WTC11 (cell line): Measurements from ENCODE around the gene KCNJ15. TPM values are rescaled to one million over a fixed set of nuclear protein-coding genes. Genes with fewer than 3 reads are reported as not detected.

Experiments used
- ATAC-seq: fragments of 200-7000 bp; cut with Tn5 transposase; 2 replicates; pipeline ENCODE4 v1.10.0; 2021; ENCODE audit warnings: mild to moderate bottlenecking, moderate library complexity
- CTCF ChIA-PET: fragments of 300-600 bp; sonication (Branson Sonifier 250); formaldehyde crosslinking; loops from one replicate; lab custom pipeline; 2021; ENCODE audit warnings: antibody characterized with exemption; lab: Charles Lee
- POLR2A ChIA-PET: fragments of 350-600 bp; sonication (Branson Sonifier 250); formaldehyde crosslinking; loops from one replicate; lab custom pipeline; 2021; ENCODE audit warnings: antibody characterized with exemption; lab: Charles Lee
- DNase-seq: peaks from one replicate; pipeline ENCODE4 v3.0.0; 2021; ENCODE audit warnings: low spot score
- H3K27ac Mint-ChIP-seq: 2 replicates; pipeline ENCODE4 v1.8.0; 2021; ENCODE audit warnings: mixed read lengths
- H3K27me3 Mint-ChIP-seq: 2 replicates; pipeline ENCODE4 v1.8.0; 2021; ENCODE audit warnings: low read depth, mild to moderate bottlenecking, moderate library complexity, mixed read lengths
- H3K36me3 Mint-ChIP-seq: 2 replicates; pipeline ENCODE4 v1.8.0; 2021; ENCODE audit warnings: mixed read lengths
- H3K4me1 Mint-ChIP-seq: 2 replicates; pipeline ENCODE4 v1.8.0; 2022; ENCODE audit warnings: mixed read lengths
- H3K4me3 Mint-ChIP-seq: 2 replicates; pipeline ENCODE4 v1.8.0; 2021; ENCODE audit warnings: mild to moderate bottlenecking, moderate library complexity, mixed read lengths
- H3K9me3 Mint-ChIP-seq: 2 replicates; pipeline ENCODE4 v1.8.0; 2021; ENCODE audit warnings: mixed read lengths
- FOXP1 ChIP-seq: sonication (generic); formaldehyde crosslinking; IDR thresholded peaks from 2 replicates; pipeline ENCODE4 v1.8.0; 2022; ENCODE audit warnings: missing genetic modification reagents, mild to moderate bottlenecking, moderate library complexity, borderline replicate concordance
- MXD4 ChIP-seq: fragments of 250-450 bp; sonication (Bioruptor Pico); IDR thresholded peaks from 2 replicates; pipeline ENCODE4 v1.8.0; 2021; ENCODE audit warnings: mild to moderate bottlenecking, moderate library complexity, borderline replicate concordance
- MYBL2 ChIP-seq: sonication (generic); formaldehyde crosslinking; IDR thresholded peaks from 2 replicates; pipeline ENCODE4 v1.8.1; 2023; ENCODE audit warnings: mild to moderate bottlenecking, moderate library complexity, missing genetic modification reagents
- NR1H2 ChIP-seq: sonication (generic); formaldehyde crosslinking; IDR thresholded peaks from 2 replicates; pipeline ENCODE4 v1.9.0; 2021; ENCODE audit warnings: mild to moderate bottlenecking, moderate library complexity, missing genetic modification reagents
- OVOL2 ChIP-seq: fragments of 250-450 bp; sonication (Bioruptor Pico); IDR thresholded peaks from 2 replicates; pipeline ENCODE4 v1.9.0; 2021; ENCODE audit warnings: mild to moderate bottlenecking, borderline replicate concordance
- RELA ChIP-seq: sonication (generic); formaldehyde crosslinking; IDR thresholded peaks from 2 replicates; pipeline ENCODE4 v1.8.1; 2022; ENCODE audit warnings: missing genetic modification reagents, mild to moderate bottlenecking, borderline replicate concordance
- RORB ChIP-seq: fragments of 250-450 bp; sonication (Bioruptor Pico); IDR thresholded peaks from 2 replicates; pipeline ENCODE4 v1.9.0; 2021; ENCODE audit warnings: mild to moderate bottlenecking
- SMAD3 ChIP-seq: sonication (generic); formaldehyde crosslinking; IDR thresholded peaks from 2 replicates; pipeline ENCODE4 v1.8.0; 2022; ENCODE audit warnings: missing genetic modification reagents, mild to moderate bottlenecking, borderline replicate concordance
- SP1 ChIP-seq: sonication (generic); formaldehyde crosslinking; conservative IDR thresholded peaks from 2 replicates; pipeline ENCODE4 v1.8.1; 2022; ENCODE audit warnings: missing genetic modification reagents
- TEAD4 ChIP-seq: sonication (generic); formaldehyde crosslinking; IDR thresholded peaks from 2 replicates; pipeline ENCODE4 v1.8.0; 2022; ENCODE audit warnings: mild to moderate bottlenecking, missing genetic modification reagents
- TP53 ChIP-seq: sonication (generic); formaldehyde crosslinking; IDR thresholded peaks from 2 replicates; pipeline ENCODE4 v1.8.1; 2023; ENCODE audit warnings: mild to moderate bottlenecking, missing genetic modification reagents
- ZNF121 ChIP-seq: sonication (generic); formaldehyde crosslinking; IDR thresholded peaks from 2 replicates; pipeline ENCODE4 v1.8.0; 2023; ENCODE audit warnings: missing genetic modification reagents
- ZNF138 ChIP-seq: sonication (generic); formaldehyde crosslinking; conservative IDR thresholded peaks from 2 replicates; pipeline ENCODE4 v1.8.1; 2022; ENCODE audit warnings: mild to moderate bottlenecking, moderate library complexity, missing genetic modification reagents
- ZNF219 ChIP-seq: sonication (generic); formaldehyde crosslinking; IDR thresholded peaks from 2 replicates; pipeline ENCODE4 v1.8.0; 2023; ENCODE audit warnings: missing genetic modification reagents, mild to moderate bottlenecking, borderline replicate concordance
- ZNF423 ChIP-seq: fragments of 250-450 bp; sonication (Bioruptor Pico); IDR thresholded peaks from 2 replicates; pipeline ENCODE4 v2.1.2; 2022; ENCODE audit warnings: mild to moderate bottlenecking, moderate library complexity
- total RNA-seq: library from RNA; stranded (reverse); gene quantifications from 3 replicates; pipeline ENCODE4 v1.2.3, GENCODE V29; 2021
- TF ChIP-seq, protein P1 (sequence below): fragments of 200-600 bp; IDR thresholded peaks from 2 replicates; pipeline ENCODE4 v1.8.0; 2022; ENCODE audit warnings: antibody characterized with exemption
- TF ChIP-seq, protein P2 (sequence below): sonication (generic); formaldehyde crosslinking; IDR thresholded peaks from 2 replicates; pipeline ENCODE4 v1.8.0; 2022; ENCODE audit warnings: mild to moderate bottlenecking, missing genetic modification reagents
- TF ChIP-seq, protein P3 (sequence below): sonication (generic); formaldehyde crosslinking; IDR thresholded peaks from 2 replicates; pipeline ENCODE4 v1.8.1; 2022; ENCODE audit warnings: low read depth, mild to moderate bottlenecking, moderate library complexity, missing genetic modification reagents, borderline replicate concordance
- TF ChIP-seq, protein P4 (sequence below): fragments of 250-450 bp; sonication (Bioruptor Pico); IDR thresholded peaks from 2 replicates; pipeline ENCODE4 v2.1.2; 2022; ENCODE audit warnings: mild to moderate bottlenecking, moderate library complexity
- TF ChIP-seq, protein P5 (sequence below): sonication (generic); formaldehyde crosslinking; IDR thresholded peaks from 2 replicates; pipeline ENCODE4 v1.8.0; 2022; ENCODE audit warnings: mild to moderate bottlenecking, missing genetic modification reagents
- TF ChIP-seq, protein P6 (sequence below): fragments of 250-450 bp; sonication (Bioruptor Pico); IDR thresholded peaks from 2 replicates; pipeline ENCODE4 v1.9.0; 2021; ENCODE audit warnings: mild to moderate bottlenecking

KCNJ15 gene
- total RNA-seq, 1 experiment from 2014 or later: 0.57 TPM

DNA sequence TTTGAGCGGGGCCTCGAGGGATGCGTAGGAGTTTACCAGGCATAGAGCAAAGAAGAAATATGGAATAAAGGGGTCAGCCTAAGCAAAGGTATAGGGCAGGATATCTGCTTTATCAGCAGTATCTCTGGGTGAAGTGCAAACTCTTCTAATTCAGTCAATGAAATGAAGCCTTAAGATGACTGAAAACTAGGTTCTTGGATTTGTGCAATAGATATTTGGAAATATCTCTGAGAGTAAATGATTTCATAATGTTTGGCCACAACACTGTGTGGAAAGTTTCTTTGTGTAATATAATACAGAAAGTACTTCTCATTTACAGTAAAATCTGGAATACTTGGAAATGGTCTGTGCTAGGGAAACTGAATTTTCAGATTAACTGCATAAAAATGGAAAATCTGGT, 26.1 kb downstream of the KCNJ15 start (continued):
- TF ChIP-seq, protein P1, sequence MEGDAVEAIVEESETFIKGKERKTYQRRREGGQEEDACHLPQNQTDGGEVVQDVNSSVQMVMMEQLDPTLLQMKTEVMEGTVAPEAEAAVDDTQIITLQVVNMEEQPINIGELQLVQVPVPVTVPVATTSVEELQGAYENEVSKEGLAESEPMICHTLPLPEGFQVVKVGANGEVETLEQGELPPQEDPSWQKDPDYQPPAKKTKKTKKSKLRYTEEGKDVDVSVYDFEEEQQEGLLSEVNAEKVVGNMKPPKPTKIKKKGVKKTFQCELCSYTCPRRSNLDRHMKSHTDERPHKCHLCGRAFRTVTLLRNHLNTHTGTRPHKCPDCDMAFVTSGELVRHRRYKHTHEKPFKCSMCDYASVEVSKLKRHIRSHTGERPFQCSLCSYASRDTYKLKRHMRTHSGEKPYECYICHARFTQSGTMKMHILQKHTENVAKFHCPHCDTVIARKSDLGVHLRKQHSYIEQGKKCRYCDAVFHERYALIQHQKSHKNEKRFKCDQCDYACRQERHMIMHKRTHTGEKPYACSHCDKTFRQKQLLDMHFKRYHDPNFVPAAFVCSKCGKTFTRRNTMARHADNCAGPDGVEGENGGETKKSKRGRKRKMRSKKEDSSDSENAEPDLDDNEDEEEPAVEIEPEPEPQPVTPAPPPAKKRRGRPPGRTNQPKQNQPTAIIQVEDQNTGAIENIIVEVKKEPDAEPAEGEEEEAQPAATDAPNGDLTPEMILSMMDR: no peak
- TF ChIP-seq ZNF121 (no peak), SMAD3 (CRISPR knock-in tag) (no peak), ZNF219 (CRISPR knock-in tag) (no peak), TEAD4 (no peak), SP1 (CRISPR knock-in tag) (no peak), NR1H2 (CRISPR knock-in tag) (no peak), TP53 (CRISPR knock-in tag) (no peak), FOXP1 (CRISPR knock-in tag) (no peak), MYBL2 (no peak), ZNF138 (CRISPR knock-in tag) (no peak)
- TF ChIP-seq, protein P2, sequence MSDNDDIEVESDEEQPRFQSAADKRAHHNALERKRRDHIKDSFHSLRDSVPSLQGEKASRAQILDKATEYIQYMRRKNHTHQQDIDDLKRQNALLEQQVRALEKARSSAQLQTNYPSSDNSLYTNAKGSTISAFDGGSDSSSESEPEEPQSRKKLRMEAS (CRISPR knock-in tag): no peak
- TF ChIP-seq, protein P3, sequence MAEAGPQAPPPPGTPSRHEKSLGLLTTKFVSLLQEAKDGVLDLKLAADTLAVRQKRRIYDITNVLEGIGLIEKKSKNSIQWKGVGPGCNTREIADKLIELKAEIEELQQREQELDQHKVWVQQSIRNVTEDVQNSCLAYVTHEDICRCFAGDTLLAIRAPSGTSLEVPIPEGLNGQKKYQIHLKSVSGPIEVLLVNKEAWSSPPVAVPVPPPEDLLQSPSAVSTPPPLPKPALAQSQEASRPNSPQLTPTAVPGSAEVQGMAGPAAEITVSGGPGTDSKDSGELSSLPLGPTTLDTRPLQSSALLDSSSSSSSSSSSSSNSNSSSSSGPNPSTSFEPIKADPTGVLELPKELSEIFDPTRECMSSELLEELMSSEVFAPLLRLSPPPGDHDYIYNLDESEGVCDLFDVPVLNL (CRISPR knock-in tag): no peak
- TF ChIP-seq, protein P4, sequence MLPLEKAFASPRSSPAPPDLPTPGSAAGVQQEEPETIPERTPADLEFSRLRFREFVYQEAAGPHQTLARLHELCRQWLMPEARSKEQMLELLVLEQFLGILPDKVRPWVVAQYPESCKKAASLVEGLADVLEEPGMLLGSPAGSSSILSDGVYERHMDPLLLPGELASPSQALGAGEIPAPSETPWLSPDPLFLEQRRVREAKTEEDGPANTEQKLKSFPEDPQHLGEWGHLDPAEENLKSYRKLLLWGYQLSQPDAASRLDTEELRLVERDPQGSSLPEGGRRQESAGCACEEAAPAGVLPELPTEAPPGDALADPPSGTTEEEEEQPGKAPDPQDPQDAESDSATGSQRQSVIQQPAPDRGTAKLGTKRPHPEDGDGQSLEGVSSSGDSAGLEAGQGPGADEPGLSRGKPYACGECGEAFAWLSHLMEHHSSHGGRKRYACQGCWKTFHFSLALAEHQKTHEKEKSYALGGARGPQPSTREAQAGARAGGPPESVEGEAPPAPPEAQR (CRISPR knock-in tag): no peak
- TF ChIP-seq, protein P5, sequence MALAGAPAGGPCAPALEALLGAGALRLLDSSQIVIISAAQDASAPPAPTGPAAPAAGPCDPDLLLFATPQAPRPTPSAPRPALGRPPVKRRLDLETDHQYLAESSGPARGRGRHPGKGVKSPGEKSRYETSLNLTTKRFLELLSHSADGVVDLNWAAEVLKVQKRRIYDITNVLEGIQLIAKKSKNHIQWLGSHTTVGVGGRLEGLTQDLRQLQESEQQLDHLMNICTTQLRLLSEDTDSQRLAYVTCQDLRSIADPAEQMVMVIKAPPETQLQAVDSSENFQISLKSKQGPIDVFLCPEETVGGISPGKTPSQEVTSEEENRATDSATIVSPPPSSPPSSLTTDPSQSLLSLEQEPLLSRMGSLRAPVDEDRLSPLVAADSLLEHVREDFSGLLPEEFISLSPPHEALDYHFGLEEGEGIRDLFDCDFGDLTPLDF (CRISPR knock-in tag): no peak
- TF ChIP-seq, protein P6, sequence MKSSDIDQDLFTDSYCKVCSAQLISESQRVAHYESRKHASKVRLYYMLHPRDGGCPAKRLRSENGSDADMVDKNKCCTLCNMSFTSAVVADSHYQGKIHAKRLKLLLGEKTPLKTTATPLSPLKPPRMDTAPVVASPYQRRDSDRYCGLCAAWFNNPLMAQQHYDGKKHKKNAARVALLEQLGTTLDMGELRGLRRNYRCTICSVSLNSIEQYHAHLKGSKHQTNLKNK (CRISPR knock-in tag): no peak

DNA sequence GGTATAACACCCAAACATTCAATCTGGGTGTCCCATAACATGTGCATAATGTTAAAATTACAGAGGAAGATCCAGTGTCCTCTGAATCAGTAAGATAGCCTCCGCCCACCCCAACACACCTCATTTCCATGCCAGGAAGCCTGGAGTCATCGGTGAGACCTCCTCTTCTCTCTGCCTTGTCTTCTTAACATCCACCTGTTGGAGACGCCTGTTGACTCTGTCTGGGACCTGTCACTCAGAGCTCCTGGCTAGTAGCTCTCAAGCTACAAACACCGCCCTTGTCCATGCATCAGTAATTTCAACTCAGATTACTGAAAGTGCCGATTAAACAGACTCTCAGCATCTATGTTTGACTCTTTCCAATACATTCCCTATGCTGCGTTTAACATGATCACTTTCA, 27.4 kb downstream of the KCNJ15 start:
- no peak for ATAC-seq
- Mint-ChIP-seq H3K4me3 (no peak overlapping the region), H3K4me1 (no peaks in the 10 kb centered on the region), H3K27ac (no peak overlapping the region), H3K27me3 (peaks cover 4% of the 10 kb centered on the region; the same call in 1 of the 2 replicates), H3K36me3 (no peaks in the 10 kb centered on the region), H3K9me3 (peaks cover 16% of the 10 kb centered on the region)
- DNase-seq: no peak
- ChIA-PET POLR2A (no interaction called here), CTCF (interaction anchor here (0.9 kb wide), 1 partner anchor 367 kb away, joined by 4 read pairs; no protein-coding TSS in a partner anchor)
- no peak for TF ChIP-seq SP1 (CRISPR knock-in tag)
- TF ChIP-seq RORB (CRISPR knock-in tag): no peak
- TF ChIP-seq SMAD3 (CRISPR knock-in tag): no peak
- TF ChIP-seq ZNF423 (CRISPR knock-in tag): no peak
- no peak for TF ChIP-seq ZNF138 (CRISPR knock-in tag)
- TF ChIP-seq MXD4: no peak
- TF ChIP-seq RELA: no peak
- no peak for TF ChIP-seq OVOL2 (CRISPR knock-in tag)
